IPS DF 4.7 (cell line): ENCODE data around the gene OR1J2.

ENCODE experiments used
- DNase-seq: peaks from one replicate; pipeline ENCODE4 v3.0.0-alpha.2; 2013; ENCODE audit warnings: low spot score; ENCODE audit errors: extremely low read depth

OR1J2 gene

DNA sequence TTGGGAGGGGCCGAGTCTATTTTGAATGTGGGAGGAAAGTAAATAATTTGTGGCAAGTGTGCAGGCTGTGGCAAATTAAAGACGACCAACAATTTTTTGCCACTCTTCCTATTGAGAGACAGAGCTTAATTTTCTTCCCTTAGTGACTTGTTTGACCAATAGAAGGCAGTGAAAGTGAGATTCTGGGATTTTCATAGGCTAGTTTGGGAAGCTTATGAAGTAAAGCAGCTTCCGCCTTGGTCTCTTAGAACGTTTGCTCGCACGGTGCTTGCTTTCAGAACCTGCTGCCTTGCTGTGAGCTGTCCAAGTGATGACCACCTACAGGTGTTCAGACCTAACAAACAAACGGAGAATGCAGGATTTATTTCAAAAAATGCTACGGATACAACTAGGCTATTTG lies 35.6 kb downstream of the OR1J2 start:
- DNase-seq = no peak

DNA sequence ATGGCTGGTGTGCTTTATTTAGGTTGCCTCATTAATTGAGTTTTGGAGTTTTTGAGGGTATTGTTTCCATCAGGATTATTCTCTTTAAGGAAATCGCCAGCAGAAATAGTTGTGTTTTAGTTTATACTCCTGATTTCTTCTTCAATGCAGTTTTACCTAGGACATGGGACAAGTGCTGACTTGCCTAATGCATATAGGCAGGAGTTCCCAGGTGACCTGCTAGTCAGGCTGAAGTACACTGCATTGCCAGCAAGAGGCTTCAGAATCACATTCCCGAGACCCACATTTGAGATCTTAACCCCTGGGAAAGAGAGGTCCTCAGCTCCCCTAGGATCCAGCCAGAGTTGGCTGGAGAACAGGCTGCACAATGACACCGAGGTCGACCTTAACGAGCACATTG lies 40.8 kb downstream of the OR1J2 start:
- DNase-seq = no peak

DNA sequence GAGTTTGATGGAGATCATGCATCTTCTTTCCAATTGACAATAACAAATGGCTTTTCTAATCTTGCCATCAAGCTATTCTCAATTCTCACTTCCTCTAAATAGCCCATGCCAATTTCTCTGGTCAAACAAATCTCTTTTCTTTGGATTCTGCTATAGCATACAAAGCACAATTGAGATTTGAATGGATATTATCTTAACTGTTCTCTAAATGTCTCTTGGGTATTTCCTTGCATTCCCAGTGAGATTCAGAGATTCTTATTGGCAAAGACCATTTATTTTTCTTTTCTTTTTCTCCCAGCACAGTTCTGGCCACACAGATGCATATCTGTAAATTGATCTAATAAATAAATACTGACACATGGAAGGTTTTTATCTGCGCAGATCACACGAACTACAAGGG lies 42.2 kb downstream of the OR1J2 start, which contains the start of gene OR1N2:
Gene OR1N2, plus strand, starts transcription at position 301 of the 400 bp plus-strand sequence. CDS start 100 bp downstream, outside the sequence.
- DNase-seq = no peak
